Measurements from ENCODE around the gene CFAP92.

DNA sequence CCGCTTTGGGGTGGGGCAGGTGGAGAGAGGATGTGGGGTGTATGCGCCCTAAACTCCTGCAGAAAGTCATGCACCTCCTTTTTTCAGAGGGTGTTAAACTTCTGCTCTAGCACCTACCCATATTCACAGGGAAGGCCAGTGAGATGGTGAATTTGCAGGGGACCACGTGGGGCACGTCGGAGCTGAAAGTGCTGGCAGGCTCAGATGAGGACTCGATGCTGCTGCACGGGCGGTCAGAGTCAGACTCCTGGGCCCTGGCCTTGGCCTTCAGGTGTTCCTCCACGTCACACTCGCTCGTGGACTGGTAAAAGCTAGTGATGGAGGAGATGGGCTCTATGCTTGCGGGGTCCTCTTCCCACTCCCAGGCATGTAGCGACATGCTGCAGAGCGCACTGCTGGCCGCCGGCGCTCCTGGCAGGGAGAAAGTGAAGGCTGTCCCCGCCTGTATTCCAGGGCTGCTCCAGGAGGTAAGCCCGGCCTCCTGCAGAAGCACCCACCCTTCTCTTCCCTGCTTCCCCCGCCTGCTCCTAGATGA, 883 bp downstream of the CFAP92 start:
- TF ChIP-seq EZH2phosphoT487 (IDR thresholded peaks at IDR 0.05; ENCODE audit: low read length), result no peak
- TF ChIP-seq, protein P1, sequence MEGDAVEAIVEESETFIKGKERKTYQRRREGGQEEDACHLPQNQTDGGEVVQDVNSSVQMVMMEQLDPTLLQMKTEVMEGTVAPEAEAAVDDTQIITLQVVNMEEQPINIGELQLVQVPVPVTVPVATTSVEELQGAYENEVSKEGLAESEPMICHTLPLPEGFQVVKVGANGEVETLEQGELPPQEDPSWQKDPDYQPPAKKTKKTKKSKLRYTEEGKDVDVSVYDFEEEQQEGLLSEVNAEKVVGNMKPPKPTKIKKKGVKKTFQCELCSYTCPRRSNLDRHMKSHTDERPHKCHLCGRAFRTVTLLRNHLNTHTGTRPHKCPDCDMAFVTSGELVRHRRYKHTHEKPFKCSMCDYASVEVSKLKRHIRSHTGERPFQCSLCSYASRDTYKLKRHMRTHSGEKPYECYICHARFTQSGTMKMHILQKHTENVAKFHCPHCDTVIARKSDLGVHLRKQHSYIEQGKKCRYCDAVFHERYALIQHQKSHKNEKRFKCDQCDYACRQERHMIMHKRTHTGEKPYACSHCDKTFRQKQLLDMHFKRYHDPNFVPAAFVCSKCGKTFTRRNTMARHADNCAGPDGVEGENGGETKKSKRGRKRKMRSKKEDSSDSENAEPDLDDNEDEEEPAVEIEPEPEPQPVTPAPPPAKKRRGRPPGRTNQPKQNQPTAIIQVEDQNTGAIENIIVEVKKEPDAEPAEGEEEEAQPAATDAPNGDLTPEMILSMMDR (IDR thresholded peaks at IDR 0.05; ENCODE audit: low read length), result no peak

Data from MM.1S (cell line).